ENCODE measurements around the gene PTPRN2. TPM values are rescaled to one million over a fixed set of nuclear protein-coding genes. Genes with fewer than 3 reads are reported as not detected.
A peak's percentile ranks its signal among the peaks of the same experiment; 100 is the strongest.
"Not testable (repeated sequence)": the region's sequence is repeated elsewhere in the genome, so short reads cannot be mapped to it uniquely, and the experiment has no call there.

Gene PTPRN2
- total RNA-seq, 1 donor from 2014 or later, result 3.1 TPM

DNA sequence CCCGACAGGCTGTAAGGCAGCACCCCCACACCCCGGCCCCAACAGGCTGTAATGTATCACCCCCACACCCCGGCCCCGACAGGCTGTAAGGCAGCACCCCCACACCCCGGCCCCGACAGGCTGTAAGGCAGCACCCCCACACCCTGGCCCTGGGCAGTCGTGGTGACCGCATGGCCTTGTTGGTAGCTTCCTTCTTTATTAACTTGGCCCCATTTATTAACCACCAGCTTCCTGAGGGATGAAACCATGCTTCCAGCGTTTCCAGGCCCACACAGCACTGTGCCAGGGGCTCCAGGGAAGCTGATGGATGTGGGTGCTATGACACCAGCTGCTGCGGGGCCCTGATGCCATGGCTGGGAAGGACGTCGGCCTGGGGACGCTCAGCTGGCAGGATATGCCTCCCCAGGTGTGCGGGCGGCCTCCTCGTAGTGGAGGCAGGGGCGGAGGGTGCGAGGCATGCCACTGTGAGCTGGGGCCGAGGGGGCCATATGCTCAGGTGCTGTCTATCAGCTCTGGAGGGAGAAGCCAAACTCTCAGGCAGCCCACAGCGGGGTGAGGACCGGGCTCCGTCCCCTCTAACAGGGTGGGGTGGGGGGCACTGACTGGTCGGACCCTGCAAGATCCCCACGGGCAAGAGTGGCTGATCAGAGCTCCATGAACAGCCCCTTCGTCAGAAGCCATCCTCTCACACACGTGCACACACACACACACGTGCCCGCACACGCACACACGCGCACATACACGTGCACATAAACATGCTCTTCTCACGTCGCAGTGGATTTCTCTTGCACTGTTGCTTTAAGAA lies 311.0 kb downstream of the PTPRN2 start:
- no peak for DNase-seq

DNA sequence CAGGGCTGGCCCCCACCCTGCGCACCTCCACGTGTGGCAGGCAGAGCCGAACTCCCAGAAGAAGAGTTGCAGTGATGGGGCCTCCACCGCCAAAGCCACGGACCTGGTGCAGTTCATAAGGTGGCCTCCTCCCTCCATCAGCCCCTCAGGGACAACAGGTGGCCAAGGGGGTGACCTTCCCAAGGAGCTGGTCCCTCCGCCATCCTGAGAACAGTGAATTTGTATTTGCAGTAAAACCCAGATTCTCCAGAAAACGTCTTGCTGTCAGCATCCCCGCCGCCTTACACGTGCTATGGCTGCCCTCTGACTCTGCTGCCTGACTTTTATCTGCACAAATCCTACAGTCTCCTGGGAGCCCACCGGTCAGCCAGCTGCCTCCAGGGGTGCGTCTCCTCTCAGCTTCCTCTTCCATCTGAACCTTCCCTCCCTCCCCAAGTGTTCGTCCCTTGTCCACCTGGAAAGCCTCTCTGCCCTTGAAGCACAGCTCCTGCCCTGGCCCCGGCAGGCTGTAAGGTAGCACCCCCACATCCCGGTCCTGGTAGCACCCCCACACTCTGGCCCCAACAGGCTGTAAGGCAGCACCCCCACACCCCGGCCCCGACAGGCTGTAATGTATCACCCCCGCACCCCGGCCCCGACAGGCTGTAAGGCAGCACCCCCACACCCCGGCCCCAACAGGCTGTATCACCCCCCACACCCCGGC lies 311.8 kb downstream of the PTPRN2 start:
- no peak for DNase-seq

DNA sequence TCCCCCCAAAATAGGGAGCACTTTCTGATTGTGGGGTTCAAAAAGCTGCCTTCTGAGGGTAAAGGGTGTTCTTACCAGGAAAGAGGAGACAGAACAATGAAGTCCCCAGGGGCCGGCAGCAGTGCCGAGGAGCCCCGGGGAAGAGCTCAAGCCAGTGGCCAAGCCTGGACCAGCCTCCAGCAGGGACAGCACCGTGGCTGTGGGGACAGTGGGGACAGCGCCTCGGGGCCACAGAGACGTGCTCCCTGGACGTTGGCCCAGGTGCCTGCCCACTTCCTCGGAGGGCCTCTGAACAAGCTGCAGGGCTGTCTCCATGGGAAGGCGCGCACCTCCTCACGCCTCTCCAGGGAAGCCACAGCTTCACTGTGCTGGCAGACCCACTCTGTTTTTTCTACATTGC lies 312.6 kb downstream of the PTPRN2 start:
- DNase-seq, result no peak

DNA sequence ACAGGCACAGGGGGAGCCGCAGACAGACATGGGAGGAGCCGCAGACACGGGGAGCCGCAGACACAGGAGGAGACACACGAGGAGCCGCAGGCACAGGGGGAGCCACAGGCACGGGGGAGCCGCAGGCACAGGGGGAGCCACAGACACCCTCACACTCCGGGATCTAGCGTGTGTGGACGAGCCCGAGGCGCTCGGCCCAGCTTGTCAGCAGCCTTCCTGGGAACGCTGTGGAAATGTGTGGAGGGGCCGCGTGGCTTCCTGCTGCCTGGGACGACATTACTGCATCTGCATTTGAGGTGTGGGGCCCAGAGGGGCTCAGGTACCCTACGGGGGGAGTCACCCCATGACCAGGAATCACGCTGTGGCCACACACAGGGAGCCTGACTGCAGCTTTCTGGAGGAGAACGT lies 313.2 kb downstream of the PTPRN2 start:
- no peak for DNase-seq

DNA sequence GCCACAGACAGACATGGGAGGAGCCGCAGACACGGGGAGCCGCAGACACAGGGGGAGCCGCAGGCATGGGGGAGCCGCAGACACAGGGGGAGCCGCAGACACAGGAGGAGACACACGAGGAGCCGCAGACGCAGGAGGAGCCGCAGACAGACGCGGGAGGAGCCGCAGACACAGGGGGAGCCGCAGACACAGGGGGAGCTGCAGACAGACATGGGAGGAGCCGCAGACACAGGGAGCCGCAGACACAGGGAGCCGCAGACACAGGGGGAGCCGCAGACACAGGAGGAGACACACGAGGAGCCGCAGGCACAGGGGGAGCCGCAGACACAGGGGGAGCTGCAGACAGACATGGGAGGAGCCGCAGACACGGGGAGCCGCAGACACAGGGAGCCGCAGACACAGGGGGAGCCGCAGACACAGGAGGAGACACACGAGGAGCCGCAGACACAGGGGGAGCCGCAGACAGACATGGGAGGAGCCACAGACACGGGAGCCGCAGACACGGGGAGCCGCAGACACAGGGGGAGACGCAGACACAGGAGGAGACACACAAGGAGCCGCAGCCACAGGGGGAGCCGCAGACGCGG lies 313.8 kb downstream of the PTPRN2 start:
- not testable (repeated sequence) for DNase-seq

DNA sequence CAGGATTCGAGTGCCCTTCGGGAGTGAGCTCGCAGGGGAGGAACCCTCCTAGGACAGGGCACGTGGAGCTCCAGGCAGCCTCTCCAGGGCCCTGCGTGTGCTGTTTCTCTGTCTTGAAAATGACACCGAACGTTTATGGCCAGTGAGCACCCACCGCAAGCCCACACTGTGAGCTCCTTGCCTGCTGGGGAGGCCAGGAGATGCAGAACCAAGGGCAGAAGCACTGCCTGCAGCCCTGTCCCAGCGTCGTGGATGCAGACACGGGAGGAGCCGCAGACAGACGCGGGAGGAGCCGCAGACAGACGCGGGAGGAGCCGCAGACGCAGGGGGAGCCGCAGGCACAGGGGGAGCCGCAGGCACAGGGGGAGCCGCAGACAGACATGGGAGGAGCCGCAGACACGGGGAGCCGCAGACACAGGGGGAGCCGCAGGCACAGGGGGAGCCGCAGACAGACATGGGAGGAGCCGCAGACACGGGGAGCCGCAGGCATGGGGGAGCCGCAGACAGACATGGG lies 314.4 kb downstream of the PTPRN2 start:
- no peak for DNase-seq

DNA sequence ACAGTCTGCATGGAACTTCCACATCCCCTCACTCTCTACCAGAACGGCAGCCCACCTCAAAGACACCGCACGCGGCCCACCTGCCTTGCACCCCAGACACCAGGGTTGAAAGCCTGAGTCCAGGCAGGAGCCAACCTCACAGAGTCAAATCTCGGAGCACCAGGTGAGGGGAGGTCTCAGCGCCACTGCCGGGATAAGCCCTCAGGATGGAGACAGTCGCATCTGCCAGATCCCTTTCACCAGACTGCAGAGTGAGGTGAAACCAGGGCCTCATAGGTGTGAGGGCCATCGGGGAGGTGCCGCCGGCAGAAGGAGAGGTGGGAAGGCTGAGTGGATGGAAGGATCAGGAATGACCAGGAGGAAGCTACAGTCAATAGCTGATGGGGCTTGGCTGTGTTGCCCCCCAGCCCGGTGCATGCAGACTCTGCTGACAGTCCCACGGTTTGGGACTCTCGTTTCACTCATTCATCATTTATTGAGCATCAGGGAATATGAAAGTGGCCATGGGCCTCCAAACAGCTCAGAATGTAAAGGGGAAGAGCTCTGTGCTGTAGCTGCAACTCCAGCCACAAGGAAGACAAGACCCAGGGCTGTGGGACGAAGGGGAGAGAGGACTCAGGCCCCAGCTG lies 315.0 kb downstream of the PTPRN2 start:
- no peak for DNase-seq

DNA sequence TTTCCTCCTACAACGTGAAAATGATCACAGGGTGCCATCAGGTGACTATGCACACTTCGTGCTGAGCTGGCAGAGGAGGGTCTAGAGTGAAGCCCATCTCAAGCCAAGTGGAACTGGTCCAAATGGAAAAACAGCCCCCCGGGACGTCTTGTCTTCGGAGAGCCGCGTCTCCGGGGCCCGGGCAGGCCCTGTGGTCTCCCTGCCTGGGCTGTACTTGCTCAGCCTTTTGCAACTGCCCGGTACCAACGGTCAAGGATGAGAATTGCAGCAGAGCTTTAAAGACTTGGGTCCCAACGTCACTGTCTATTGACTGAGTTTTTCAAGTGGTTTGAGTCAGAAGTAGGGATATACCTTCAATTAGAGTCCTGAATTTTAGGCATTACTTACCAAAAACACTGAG lies 315.5 kb downstream of the PTPRN2 start:
- no peak for DNase-seq

DNA sequence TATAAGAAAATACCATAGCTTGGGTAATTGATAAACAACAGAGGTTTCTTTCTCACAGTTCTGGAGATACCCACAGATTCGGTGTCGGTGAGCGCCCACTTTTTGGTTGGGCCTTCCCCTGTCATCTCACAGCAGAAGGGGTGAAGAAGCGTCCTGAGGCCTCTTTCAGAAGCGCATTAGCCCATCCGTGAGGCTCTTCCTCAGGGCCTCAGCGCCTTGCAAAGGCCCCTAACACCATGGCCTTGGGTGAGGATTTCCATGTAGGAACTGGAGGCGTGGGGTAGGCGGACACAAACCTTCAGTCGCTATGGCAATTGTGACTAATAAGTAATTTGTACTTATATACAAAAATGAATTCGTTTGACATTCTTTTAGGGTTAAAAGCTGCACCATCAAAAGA lies 316.0 kb downstream of the PTPRN2 start:
- DNase-seq, result no peak

DNA sequence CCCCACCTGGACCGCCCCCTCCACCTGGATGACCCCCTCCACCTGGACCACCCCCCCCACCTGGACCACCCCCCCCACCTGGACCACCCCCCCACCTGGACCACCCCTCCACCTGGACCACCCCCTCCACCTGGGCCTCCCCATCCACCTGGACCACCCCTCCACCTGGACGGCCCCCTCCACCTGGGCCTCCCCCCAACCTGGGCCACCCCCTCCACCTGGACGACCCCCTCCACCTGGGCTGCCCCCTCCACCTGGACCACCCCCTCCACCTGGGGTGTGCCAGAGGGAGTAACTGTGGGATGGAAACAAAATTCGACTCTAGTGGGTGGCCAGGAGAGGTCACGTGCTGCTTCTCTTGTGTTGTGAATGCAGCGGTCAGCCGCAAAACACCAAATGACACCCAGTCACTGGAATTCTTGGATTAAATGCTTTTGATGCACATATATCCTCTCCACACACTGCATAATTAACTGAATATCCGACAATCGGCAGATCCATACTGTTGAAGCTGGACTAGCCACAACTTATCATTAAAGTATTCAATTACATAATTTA lies 316.7 kb downstream of the PTPRN2 start:
- DNase-seq, result no peak

DNA sequence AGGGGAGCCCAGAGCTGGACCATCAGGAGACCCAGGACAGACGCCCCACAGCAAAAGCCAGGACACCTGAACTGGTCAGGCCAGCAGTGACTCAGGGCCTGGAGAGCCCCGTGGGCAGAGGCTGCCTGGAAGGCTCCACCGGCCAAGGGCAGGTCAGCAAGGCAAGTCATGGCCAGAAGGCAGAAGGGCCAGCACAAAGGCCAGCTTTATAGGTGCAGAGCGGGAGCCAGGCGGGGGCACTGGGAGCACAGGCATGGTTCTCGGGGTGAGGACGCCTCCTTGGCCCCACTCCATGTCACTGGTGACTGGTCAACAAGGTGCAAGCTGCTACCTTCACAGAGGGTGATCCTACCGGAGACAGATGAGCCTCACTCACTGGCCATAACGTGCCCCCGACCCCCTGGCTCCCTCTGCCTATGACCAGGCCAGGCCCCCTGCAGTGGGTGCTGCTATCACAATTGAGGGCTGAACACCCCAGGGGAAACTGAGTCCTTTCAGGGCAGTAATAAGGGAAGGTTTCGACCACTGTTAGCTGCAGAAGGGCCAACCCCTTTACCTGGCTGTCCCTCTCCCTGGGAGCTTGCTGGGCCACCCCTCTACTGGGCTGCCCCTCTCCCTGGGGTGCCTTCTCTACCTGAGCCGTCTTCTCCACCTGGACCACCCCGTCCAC lies 317.4 kb downstream of the PTPRN2 start:
- DNase-seq, result no peak

DNA sequence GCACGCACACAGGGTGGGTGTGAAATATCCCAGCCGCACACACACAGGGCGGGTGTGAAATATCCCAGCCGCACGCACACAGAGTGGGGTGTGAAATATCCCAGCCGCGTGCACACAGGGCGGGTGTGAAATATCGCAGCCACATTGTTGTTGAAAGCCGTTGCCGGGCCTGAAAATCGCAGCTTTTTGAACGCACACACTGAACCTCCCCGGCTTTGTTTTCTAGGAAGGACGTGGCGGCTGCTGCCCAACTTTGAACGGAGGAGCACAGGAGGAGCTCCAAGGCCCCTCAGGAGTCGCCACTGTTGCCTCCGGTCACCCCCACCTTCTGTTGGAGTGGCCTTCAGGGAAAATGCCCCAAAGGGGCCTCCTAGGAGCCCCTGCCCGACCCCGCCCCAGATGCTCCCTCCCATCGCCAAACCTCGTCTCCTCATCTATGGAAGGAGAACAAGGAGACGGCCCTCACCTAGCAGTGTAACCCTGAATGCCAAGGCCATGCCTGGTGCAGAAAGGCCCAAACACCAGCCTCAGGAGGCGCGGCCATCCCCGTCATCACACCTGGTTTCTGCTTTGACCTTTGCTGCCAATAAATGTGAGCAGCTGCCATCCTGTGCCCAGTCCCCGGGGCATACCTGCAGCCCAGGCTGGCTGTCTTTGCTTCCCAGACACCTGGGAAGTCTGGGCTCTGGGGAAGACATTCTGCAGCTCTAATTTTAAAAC lies 318.6 kb downstream of the PTPRN2 start:
- no peak for DNase-seq

DNA sequence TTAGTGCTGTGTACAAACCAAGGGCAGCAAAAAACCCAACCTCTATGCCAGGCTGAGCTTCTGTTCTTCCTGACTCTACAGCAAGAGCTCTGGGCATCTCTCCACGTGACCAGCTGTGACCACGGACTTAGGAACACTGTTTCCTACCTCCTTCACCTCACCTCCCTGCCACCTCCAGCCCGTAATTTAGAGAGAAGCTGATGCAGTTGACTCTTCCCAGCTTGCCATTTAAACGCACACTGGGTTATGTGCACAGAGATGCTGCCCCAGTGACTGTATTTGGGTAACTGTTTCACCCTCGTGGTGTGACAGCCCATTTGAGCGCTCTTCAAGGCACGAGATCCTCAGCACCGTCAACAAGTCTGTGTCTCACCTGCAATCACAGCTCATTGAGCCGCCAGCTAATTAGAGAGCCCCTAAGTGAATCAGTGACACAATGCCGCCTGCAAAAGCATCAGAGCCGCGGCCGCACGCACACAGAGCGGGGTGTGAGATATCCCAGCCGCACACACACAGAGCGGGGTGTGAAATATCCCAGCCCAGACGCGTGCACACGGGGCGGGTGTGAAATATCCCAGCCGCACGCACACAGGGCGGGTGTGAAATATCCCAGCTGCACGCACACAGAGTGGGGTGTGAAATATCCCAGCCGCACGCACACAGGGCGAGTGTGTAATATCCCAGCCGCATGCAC lies 319.7 kb downstream of the PTPRN2 start:
- no peak for DNase-seq

DNA sequence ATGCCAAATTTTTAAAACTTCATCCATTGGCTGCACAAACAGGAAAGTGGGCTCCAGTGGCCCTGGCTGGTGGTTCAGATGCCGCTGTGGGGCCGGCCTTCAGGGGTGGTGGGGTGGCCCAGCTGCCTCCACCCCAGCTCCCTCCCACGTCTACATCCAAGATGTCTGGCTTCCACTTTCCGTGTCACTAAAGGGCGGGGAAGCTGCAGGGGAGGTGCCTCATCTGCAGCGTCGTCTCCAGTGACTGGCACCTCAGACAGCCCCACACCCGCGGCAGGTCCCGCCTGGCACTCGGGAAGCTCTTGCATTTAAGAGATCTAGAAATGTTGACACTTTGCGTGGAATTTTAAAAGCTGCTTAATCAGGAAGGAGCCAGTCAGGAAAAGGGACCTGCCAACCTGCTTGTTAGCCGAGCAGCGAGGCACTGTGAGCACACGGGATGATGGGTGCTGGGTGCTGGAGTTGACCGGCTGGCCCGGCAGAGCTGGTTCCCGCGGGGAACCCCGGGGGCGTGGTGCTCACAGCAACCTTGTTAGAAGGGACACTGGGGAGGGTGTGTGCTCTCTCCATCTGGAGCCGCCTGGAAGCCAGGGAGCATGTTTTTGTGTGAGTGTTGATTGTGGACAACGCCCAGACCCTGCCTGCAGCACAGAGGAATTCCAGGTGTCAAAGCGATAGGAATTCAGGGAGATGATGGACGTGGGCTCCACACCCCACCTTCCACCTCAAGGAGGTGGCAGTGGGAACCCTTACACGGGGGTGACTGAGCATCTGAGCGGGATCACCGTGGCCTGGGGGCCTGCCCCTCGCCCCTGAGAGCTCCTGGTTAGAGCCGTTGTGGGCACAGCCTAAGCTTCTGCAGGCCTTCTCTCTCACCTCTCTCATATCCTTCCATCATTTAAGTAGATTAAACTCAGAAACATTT lies 320.5 kb downstream of the PTPRN2 start:
- DNase-seq, result peak; percentile 12

DNA sequence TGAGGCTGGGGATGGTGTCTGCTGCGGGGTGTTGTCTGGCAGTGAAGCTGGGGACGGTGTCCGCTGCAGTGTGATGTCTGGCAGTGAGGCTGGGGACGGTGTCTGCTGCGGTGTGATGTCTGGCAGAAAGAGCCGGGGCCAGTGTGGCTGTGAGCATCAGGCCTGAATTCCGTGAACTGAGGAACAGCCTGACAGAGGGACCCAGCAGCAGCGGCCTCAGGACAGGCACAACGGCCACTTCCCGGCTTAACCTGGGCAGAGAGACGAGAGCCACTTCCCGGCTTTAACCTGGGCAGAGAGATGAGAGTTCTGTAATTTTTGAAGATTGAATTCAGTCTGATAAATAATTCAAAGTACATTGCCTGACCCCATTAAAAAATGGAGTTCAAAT lies 321.2 kb downstream of the PTPRN2 start:
- DNase-seq, result no peak

DNA sequence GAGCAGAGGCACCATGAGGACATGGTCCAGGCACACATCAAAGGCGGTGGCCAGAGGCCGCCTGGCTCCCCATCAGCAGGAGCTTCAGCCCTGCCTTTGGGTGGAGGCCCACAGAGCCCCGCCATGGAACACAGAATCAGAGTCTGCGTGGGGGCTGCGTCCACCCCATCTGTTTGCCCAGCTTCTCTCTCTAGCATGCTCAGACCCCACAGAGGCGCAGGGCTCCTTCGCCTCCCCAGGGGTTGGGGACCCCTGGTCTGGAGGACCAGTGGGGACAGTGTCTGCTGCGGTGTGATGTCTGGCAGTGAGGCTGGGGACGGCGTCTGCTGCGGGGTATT lies 321.9 kb downstream of the PTPRN2 start:
- no peak for DNase-seq

DNA sequence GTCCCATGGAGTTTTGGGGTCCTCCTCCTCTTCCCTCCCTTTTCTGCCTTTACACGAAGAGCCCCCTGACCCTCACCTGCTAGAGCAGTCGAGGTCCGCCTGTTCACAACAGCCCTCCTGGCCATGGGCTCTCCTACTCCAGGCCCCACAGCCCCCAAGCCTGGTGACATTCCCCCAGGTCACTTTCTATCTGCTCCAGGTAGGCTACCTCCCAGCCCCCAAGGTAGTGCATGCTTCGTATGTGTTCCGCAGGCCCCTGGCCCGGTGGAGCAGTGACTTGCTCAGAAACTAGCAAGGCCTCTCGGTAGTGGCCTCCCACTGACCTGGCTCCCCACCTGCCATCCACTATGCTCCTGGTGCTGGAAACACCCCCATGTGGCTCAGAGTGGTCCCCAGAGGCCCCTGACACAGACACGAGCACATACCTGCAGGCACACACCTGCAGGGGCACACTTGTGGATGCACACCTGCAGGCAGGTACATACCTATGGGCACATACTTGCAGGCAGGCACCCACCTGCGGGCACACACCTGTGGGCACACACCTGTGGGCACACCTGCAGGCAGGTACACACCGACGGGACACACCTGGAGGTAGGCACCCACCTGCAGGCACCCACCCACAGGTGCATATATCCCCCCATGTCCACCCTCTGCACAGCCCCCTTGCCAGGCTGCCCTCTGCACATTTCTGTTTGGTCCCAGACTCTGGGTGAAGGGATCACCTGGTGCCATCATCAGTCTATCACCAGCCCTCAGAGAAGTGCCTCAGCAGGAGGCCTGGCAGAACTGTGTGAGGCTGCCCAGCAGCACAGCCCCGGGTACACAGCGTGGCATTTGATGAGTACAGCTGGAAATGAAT lies 322.5 kb downstream of the PTPRN2 start:
- no peak for DNase-seq

DNA sequence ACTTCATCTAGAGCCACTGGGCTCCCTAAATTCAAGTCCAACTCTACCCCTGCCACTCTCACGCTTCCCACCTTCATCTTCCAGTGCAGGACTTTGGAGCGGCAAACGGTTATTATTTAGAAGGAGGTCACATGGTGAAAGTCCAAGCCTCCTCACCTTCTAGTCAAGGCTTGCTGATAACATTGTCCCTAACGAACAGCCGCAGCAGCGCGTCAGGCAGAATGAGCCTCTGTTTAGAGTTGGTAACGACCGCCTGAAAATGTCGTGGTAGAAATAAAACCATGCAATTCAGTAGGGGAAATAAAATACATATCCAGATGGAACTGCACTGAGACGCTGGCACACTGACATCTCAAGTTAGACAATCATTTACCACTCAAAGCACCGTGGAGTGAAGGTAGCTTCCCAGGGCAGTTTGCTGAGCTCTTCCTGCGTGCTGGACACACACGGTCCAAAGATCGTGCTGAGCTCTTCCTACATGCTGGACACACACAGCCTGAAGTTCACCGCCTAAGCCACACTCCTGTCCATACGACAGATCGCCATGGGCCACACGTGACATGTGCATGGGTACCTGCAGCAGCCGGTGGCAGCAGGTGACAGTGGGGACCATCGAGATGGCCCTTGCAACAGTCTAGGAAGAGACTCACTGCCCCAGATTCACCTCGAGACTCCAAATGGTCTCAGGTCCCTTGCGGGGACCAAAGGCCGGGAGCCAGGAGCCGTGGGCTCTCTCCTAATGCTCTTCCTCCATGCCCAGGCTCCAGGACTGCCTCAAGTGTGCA lies 323.5 kb downstream of the PTPRN2 start:
- DNase-seq, result no peak
